Putamen (tissue), 1 donor: ENCODE measurements around the gene CCNB3.
"Not testable (repeated sequence)": the region's sequence is repeated elsewhere in the genome, so short reads cannot be mapped to it uniquely, and the experiment has no call there.

Experiments used
- DNase-seq: peaks from one replicate; pipeline ENCODE4 v3.0.0-alpha.2; 2016; ENCODE audit warnings: low spot score

The CCNB3 gene, protein sequence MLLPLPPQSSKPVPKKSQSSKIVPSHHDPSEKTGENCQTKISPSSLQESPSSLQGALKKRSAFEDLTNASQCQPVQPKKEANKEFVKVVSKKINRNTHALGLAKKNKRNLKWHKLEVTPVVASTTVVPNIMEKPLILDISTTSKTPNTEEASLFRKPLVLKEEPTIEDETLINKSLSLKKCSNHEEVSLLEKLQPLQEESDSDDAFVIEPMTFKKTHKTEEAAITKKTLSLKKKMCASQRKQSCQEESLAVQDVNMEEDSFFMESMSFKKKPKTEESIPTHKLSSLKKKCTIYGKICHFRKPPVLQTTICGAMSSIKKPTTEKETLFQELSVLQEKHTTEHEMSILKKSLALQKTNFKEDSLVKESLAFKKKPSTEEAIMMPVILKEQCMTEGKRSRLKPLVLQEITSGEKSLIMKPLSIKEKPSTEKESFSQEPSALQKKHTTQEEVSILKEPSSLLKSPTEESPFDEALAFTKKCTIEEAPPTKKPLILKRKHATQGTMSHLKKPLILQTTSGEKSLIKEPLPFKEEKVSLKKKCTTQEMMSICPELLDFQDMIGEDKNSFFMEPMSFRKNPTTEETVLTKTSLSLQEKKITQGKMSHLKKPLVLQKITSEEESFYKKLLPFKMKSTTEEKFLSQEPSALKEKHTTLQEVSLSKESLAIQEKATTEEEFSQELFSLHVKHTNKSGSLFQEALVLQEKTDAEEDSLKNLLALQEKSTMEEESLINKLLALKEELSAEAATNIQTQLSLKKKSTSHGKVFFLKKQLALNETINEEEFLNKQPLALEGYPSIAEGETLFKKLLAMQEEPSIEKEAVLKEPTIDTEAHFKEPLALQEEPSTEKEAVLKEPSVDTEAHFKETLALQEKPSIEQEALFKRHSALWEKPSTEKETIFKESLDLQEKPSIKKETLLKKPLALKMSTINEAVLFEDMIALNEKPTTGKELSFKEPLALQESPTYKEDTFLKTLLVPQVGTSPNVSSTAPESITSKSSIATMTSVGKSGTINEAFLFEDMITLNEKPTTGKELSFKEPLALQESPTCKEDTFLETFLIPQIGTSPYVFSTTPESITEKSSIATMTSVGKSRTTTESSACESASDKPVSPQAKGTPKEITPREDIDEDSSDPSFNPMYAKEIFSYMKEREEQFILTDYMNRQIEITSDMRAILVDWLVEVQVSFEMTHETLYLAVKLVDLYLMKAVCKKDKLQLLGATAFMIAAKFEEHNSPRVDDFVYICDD (N-terminal part only)

DNA sequence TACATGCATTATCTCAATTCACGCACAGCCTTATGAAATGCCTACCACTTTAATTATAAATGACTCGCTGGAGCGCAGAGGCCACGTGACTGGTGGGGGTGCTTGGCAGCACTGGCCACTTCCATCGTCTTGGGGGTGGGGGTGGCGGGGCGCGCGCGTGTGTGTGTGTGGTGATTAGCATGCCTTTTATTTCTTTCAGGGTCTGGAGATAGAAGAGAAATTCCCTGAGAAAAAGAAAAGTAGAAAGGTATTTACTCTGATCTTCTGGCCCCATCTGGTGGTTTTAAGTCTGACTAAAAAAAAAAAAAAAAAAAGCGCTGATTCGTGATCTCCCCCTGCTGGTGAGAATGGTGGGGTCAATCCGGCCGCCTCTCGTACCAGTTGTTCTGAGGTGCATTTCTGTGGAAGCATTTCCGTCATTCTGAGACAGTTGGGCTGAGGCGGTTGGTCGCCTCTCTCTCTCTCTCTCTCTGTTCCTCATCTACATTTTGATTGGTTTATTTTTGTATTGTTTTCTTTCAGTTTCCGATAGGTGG, at the start of gene CCNB3:
TSS of gene CCNB3 (plus strand) at position 402 of the 536 bp plus-strand sequence. CDS start 80,399 bp downstream, outside the sequence.
- peak; percentile 52 for DNase-seq

DNA sequence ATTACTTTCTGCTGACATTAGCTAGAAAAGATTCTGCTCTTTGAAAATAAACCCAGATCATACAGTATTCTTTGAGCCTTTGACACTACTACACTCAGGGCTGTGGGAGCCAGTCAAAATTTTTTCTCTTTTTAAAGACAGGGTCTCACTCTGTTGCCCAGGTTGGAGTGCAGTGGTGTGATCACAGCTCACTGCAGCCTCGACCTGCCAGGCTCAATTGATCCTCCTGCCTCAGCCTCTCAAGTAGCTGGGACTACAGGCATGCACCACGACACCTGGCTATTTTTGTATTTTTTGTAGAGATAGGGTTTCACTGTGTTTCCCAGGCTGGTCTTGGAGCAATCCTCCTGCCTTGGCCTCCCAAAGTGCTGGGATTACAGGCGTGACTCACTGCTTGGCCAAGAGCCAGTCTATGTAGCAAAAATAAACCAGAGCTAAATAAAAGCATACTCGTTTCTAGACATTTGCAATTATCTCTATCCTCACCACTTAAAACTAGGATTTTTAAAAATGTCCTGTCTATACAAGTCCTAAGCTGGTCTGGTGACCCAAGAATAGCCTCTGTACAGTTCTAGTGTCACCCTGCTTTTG, 46.9 kb upstream of the CCNB3 start:
- DNase-seq = no peak

DNA sequence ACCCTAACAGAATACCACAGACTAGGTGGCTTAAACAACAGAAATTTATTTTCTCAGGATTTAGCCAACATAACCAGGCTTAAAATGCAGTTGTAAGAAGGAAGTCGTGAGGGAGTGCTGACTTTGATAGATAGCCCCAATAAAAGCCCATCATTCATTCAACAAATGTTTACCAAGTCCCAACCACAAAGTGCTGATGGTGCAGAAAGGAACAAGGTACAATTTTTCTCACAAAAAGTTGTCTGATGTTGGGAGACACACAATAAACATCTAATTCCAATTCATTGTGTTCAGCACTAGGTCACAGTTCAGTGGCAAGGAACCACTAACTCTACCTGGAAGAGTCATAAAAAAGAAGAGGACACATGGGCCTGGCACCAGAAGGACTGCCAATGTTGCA, 46.0 kb upstream of the CCNB3 start:
- no peak for DNase-seq

DNA sequence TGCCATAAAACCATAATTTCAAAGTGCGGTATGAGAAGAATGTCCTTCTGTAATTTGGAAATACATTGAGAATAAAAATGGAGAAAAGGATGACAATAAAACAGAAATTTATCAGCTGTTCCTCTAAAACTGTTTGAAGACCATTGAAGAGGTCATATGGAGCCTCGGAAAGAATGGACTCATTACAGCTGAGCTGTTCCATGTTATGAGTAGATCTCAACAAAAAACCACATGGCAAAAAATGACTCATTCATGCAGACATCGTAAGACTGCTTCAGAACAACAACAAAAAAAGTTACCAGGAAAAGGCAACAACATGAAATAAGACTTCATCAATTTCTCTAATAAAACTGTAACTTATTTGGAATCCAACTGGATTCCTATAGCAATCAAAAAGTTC, 43.4 kb upstream of the CCNB3 start:
- no peak for DNase-seq

DNA sequence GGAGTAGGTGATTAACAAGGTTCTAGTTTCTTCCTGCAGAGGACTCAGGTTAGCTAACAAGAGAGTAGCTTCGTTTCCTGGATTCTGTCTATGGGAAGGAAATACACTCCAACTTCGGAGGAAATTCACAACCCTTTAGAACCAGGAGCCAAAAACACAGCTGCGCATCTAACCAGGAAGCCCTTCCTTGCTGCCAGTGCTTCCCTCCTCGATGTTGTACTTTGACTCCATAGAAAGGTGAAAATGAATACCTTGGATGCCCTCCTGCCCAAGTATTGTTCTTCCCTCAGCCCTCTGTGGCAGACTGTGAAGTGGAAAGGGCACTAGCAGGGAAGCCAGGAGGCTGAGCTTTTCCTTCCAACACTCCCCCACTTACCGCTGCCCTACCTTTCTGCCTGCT, 38.8 kb upstream of the CCNB3 start:
- DNase-seq = no peak

DNA sequence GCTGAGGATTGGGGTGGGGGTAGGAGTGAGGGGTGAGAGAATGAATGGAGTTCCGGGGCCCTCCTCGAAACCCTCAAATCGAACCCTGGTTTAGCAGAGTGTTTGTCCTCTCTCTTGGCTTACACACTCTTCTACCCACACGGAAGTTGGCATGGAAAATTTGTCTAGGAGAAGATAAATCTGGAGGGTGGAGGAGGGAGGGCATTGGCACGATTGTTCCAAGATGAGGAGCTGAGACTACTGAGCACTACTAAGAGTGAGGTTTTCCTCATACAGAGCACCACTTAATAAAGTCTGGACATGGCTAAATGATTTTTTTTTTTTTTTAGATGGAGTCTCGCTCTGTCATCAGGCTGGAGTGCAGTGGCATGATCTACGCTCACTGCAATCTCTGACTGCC, 37.2 kb upstream of the CCNB3 start:
- DNase-seq = no peak

DNA sequence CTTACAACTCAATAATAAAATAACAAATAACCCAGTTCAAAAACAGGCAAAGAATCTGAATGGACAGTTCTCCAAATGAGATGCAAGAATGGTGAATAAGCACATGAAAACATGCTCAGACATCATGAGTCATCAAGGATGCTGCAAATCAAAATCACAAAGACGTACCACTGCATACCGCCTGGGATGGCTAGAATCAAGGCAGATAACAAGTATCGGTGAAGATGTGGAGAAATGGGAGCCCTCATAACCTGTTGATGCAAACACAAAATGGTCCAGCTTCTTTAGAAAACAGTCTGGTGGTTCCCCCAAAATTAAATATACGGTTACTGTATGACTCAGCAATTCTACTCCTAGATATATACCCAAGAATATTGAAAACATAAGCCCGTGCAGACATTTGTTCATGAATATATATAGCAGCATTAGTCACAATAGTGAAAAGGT, 36.3 kb upstream of the CCNB3 start:
- DNase-seq = no peak

DNA sequence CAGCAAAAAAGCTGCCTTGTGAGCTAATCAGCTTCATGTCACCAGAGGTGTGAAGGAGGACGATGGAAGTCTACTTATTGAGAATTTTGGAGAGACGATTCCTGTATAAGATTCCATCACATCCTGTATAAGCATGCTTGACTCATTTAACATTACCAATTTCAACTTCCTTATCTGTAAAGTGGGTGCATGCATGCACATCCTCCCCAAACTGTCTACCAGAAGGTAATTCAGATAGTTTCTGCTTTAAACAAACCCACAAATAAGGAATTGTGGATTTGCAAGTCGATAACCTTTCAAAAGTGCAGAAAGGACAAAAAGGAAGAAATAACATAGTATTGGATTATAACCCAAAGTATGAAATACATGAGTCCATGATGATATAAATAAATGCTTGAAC, 34.8 kb upstream of the CCNB3 start:
- no peak for DNase-seq

DNA sequence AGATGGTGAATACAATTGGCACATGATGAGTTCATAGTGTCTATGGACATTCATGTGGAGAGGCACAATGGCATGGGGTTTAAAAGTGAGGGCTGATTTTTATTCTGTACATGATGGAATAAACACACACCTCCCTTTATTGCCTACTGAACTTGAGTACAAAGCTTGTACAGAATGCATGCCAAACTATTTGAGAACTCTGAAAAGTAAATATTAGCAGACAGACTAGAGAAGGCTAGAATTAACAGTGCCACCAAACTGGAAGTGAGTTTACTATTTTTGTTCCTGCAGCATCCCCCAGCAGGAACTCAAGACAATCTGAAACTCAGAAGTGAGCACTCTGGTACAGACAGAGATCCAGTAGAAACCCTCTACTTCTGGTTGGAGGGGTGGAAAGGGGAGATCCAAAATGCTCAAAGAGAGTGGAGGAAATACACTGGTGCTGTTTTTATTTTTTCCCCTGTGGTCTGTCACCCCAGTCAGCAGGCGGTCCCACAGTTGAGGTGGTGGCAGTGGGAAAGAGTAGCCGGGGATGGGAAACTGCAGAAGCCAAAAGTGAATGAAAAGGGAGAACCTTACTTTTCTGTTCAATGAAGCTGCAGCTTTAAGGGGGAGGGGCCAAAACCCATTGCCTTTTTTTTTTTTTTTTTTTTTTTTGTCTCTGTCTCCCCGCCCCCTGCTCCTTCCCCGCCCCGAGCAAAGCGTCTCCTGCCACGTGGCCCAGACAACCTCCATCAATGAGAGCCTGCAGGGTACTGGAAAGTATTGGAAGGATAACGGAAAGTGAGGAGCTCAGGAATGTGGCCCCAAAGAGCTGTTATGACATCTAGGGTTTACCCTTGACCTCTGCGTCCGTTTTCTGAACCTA, 24.3 kb upstream of the CCNB3 start:
- no peak for DNase-seq

DNA sequence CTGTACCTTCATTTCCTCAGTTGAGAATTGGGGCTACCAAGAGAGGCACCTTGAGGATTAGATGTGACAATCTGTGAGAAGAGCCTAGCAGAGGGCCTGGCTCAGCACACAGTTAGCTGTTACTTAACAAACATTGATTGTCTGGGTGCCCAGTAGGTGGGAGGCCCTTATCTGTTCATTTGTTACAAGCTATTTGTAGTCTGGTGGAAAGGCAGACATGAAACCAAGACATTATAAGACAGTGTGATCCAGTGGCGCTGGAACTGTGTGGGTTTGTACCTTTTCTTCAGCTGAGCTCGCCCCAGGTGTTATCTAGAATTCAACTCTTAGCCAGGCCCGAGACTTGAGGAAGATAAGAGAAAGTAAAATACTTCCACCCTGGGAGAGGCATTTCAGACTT, 20.7 kb upstream of the CCNB3 start:
- DNase-seq = no peak

DNA sequence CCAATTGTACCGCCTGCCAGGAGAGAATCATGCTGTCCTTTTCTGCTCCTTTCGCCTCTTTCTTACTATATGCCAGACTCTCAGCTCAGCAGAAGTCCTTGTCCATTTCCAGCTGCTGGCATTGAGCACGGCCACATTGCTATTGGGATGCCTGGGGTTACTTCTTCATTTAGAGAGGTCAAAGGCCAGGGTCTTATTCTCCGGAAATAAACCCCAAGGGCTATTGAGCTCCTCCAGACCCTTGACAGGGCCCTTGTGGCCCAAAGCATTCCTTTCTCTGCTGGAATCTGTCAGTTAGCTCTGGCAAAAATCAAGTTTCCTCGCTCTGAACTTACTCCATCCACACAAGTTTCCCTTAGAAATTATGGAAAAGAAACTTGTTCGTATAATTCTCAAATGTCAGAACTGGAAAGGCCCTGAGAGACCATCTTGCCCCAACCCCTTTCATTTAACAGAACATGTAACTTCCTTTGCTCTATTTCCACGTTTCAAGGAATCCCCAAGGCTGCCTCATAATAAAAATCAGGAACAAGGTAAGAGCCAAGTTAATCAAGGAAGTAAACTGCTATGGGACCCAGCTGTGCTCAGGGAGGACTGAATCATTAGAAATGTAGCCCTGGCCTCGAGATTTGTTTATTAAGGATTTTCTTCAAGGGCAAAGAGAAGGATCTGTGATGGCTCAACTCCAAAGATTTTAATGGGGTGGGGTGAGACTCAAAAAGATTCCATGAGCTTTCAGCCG, 15.5 kb upstream of the CCNB3 start:
- DNase-seq = no peak

DNA sequence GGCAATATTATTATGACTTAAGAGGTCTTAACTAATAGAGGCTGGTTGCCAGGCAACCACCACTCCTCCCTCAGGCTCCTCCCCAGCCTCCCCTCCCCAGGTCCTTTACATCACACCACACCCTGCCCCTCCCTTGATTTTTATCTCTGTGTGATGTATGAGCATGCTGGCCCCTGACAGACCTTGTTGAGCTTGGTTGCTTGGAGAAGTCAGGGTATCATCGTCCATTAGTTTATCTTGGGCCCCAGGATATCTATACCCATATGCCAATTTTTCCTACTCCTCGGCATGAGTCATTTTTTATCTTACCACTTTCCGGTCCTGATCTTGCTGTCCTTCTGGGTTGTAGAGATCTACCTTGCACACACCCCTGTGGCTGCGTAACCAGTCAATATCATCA, 6.2 kb upstream of the CCNB3 start:
- DNase-seq = no peak

DNA sequence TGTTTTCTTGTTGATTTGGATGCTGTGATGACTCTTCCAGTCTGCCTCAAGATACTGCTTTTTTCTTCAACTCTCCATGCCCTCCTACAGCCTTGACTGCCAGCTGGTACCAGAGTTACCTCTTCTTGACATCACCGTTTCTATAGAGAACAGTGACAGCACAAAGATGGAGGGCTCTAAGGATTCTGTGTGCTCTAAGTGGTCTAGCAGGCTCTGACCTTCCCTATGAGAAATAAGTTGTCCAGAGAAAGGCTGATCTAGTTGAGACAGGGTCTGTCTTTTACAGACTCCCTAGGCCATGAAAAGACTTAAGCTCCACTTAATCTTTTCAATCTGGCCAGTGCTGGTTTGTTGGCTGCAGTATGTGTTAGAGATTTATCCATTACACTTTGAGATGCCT, 3.7 kb upstream of the CCNB3 start, which contains the start of gene AKAP4:
TSS of gene AKAP4 (minus strand) at position 101 of the 400 bp plus-strand sequence. CDS start 118 bp downstream, outside the sequence.
- no peak for DNase-seq

DNA sequence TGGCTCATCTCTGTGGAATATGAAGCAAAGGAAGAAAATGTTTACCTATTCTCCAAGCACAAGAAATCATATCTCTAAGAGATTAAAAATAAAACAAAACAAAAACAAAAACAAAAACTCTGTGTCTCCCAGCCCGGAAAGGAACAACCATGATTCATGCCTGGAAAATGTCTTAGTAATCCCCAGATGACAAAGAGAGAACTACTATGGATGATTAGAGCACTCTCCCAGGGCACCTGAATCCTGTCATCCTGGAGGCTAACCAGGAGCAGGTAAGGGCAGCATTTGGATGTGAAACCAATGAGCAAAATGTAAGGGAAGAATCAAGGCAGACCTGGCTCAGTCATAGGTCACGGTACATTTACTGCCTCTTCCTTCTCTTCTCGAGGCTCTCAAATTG, 2.0 kb upstream of the CCNB3 start:
- no peak for DNase-seq

DNA sequence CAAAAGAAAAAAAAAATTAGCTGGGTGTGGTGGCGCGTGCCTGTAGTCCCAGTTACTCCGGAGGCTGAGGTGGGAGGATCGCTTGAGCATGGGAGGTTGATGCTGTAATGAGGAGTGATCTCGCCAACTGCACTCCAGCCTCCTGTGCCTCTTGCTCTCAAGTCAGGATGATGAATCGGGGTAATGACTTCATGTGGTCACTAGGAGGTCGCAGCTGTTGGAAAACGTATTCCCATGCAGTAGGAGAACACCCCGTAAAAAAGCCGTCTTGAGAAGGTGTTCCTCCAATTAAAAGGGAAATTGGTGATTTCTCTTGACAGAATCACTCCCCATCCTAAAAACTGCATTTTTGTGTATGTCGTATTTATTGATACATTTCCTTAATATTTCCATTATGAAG, 2.2 kb downstream of the CCNB3 start:
- no peak for DNase-seq

DNA sequence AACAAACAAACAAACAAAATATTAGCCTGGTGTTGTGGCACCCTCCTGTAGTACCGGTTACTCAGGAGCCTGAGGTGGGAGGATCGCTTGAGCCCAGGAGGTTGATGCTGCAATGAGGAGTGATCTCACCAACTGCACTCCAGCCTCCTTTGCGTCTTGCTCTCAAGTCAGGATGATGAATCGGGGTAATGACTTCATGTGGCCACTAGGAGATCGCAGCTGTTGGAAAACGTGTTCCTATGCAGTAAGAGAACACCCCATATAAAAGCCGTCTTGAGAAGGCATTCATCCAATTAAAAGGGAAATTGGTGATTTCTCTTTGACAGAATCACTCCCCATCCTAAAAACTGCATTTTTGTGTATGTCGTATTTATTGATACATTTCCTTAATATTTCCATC, 6.9 kb downstream of the CCNB3 start:
- DNase-seq = no peak

DNA sequence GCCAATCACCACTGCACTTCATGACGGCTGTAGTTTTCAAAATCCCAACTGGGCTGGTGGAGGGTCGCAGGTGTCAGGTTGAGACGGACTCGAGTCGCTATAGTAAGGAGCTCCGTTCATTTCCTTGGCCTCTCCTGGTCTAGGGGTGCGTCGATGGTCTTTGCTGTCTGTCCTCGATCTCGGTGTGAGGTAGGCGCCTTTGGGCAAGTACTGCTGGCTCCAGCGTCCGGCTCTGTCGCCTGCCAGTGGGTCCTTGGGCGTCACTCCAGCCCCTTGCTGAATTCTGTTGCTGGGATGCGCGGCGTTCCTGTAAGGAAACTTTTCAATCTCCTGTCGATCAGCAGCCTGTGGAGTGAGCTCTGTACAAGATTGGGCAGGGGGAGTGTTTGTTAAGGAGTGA, 76.7 kb downstream of the CCNB3 start:
- DNase-seq = no peak

DNA sequence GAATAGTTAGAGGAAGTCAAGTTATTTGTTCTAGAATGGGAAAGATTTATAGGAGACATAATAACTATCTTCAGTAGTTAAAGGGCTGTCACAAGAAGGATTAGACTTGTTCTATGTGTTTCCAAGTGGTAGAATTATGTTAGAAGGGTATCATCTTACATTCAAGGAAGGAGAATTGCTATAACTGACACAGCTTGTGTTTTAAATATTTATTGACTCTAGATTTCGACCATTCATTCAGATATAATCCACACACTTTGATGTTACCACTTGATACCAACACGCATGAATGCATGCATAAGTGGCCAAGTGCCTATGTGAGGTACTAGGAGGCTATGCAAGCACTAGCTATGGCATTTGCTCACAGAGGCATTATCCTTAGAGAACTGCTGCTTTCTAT, 122.7 kb downstream of the CCNB3 start:
- DNase-seq = no peak

DNA sequence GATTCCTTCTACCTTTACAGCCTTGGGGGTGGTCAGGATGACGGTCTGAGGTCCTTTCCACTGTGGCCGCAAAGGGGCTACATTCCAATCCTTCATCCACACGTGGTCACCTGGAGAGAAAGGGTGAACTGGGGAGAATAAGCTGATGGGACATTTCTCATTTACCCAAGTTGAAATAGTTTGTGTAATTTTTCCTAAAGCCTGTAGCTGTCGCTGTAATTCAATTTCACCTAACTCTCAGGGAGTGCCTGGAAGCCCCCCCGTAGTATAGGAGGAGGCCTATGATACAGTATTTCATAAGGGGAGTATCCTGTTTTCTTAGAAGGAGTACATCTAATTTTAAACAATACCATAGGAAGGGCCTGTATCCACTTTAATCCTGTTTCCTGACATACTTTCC, 128.1 kb downstream of the CCNB3 start:
- DNase-seq = not testable (repeated sequence)

DNA sequence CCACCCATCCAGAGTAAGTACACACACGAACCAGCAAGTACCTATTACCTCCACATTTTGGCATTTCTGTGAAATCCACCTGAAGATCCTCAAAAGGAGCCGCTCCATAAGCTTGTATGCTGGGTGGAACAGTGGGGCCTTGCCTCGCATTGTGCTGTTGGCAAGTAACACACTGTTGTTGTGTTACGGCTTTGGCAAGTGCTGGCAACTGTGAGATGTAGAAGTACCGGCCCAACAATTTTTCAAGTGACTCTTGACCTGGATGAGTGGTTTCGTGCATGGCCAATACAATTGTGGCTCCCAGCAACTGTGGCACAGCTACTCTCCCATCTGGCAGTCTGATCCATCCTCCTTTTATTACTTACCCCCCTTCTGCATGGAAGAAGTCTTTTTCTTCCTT, 128.7 kb downstream of the CCNB3 start:
- DNase-seq = no peak
